Measurements from ENCODE around the gene ARFGEF2. TPM values are rescaled to one million over a fixed set of nuclear protein-coding genes. Genes with fewer than 3 reads are reported as not detected.

ARFGEF2 gene
- total RNA-seq, 1 donor from 2014 or later, result 32.5 TPM

- no peak overlapping the region for H3K27ac Mint-ChIP-seq (ENCODE audit: unreplicated experiment)
- H3K4me3 Mint-ChIP-seq (ENCODE audit: unreplicated experiment), result no peak overlapping the region
- peaks cover 4% of the 10 kb centered on the region for H3K4me1 Mint-ChIP-seq (ENCODE audit: unreplicated experiment)
- no peak for DNase-seq (ENCODE audit: extremely low spot score, unreplicated experiment)
- no peak for TF ChIP-seq CTCF (IDR thresholded peaks at IDR 0.05)
- peaks cover 51% of the 10 kb centered on the region for H3K36me3 Mint-ChIP-seq (ENCODE audit: unreplicated experiment)
- no peaks in the 10 kb centered on the region for H3K27me3 Mint-ChIP-seq (ENCODE audit: unreplicated experiment)
- H3K9me3 Mint-ChIP-seq (ENCODE audit: unreplicated experiment), result no peaks in the 10 kb centered on the region
Observed at GRCh38 chr20:48952656-48953055, 31.1 kb downstream of the ARFGEF2 start.

GRCh38 chr20:48953653-48954052, 32.1 kb downstream of the ARFGEF2 start:
- no peak for DNase-seq (ENCODE audit: extremely low spot score, unreplicated experiment)
- Mint-ChIP-seq H3K27ac (ENCODE audit: unreplicated experiment) (no peak overlapping the region), H3K27me3 (ENCODE audit: unreplicated experiment) (no peaks in the 10 kb centered on the region), H3K36me3 (ENCODE audit: unreplicated experiment) (peaks cover 51% of the 10 kb centered on the region), H3K9me3 (ENCODE audit: unreplicated experiment) (no peaks in the 10 kb centered on the region), H3K4me1 (ENCODE audit: unreplicated experiment) (peaks cover 4% of the 10 kb centered on the region), H3K4me3 (ENCODE audit: unreplicated experiment) (no peak overlapping the region)
- no peak for TF ChIP-seq CTCF (IDR thresholded peaks at IDR 0.05)

GRCh38 chr20:48956052-48956451, 34.5 kb downstream of the ARFGEF2 start:
- no peak for TF ChIP-seq CTCF (IDR thresholded peaks at IDR 0.05)
- DNase-seq (ENCODE audit: extremely low spot score, unreplicated experiment), result no peak
- Mint-ChIP-seq H3K4me1 (ENCODE audit: unreplicated experiment) (peaks cover 4% of the 10 kb centered on the region), H3K36me3 (ENCODE audit: unreplicated experiment) (peaks cover 51% of the 10 kb centered on the region), H3K4me3 (ENCODE audit: unreplicated experiment) (no peak overlapping the region), H3K27me3 (ENCODE audit: unreplicated experiment) (no peaks in the 10 kb centered on the region), H3K9me3 (ENCODE audit: unreplicated experiment) (no peaks in the 10 kb centered on the region), H3K27ac (ENCODE audit: unreplicated experiment) (no peak overlapping the region)

GRCh38 chr20:48957053-48957481, 35.6 kb downstream of the ARFGEF2 start:
- DNase-seq (ENCODE audit: extremely low spot score, unreplicated experiment), result no peak
- Mint-ChIP-seq H3K4me1 (ENCODE audit: unreplicated experiment) (peaks cover 4% of the 10 kb centered on the region), H3K27ac (ENCODE audit: unreplicated experiment) (peak overlapping the region; percentile 2), H3K36me3 (ENCODE audit: unreplicated experiment) (peaks cover 45% of the 10 kb centered on the region), H3K9me3 (ENCODE audit: unreplicated experiment) (no peaks in the 10 kb centered on the region), H3K27me3 (ENCODE audit: unreplicated experiment) (no peaks in the 10 kb centered on the region), H3K4me3 (ENCODE audit: unreplicated experiment) (no peak overlapping the region)
- no peak for TF ChIP-seq CTCF (IDR thresholded peaks at IDR 0.05)

GRCh38 chr20:48957533-48957932, 36.0 kb downstream of the ARFGEF2 start:
- H3K4me1 Mint-ChIP-seq (ENCODE audit: unreplicated experiment), result peaks cover 4% of the 10 kb centered on the region
- H3K27ac Mint-ChIP-seq (ENCODE audit: unreplicated experiment), result peak overlapping the region; percentile 2
- H3K27me3 Mint-ChIP-seq (ENCODE audit: unreplicated experiment), result no peaks in the 10 kb centered on the region
- peak; percentile 13 for TF ChIP-seq CTCF (IDR thresholded peaks at IDR 0.05)
- DNase-seq (ENCODE audit: extremely low spot score, unreplicated experiment), result no peak
- H3K4me3 Mint-ChIP-seq (ENCODE audit: unreplicated experiment), result no peak overlapping the region
- H3K36me3 Mint-ChIP-seq (ENCODE audit: unreplicated experiment), result peaks cover 42% of the 10 kb centered on the region
- H3K9me3 Mint-ChIP-seq (ENCODE audit: unreplicated experiment), result no peaks in the 10 kb centered on the region

Measured in osteocyte (in vitro differentiated cells).